ENCODE results near the gene ARMC8. TPM values are rescaled to one million over a fixed set of nuclear protein-coding genes. Genes with fewer than 3 reads are reported as not detected.

The ARMC8 gene
- total RNA-seq, 1 experiment from 2014 or later: 63.6 TPM

DNA sequence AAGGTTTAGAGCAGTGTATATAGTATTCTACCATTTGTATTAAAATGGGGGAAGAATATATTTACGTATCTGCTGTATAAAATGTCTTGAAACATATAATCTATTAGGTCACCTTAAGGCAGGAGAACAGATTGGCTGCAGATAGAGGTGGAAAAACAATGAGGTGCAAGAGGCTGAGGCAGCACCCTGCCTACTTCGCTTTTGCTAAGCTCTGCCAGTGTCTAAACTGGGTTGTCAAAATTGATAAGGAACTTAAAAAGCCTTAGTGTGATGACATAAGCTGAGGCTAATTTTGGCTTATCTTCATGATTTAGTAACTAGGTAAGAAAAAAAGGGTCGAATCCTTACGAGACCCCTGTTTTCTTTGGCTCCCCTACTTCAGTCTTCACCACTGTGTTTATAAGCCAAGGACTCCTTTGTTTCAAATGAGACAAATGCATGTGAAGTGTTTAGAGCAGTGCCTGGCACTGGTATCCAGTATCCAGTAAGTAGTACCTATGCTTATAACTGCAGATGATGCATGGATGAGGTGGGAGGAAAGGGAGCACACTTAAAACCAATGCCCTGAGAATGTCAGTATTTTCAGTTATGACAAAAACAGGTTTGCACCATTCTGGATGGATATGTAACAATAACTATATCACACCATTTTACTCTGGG lies 45.7 kb downstream of the ARMC8 start:
- Histone ChIP-seq H3K79me1 (ENCODE audit: insufficient read depth, low read depth, low read length, poor library complexity, severe bottlenecking) (no peaks in the 10 kb centered on the region), H4K5ac (ENCODE audit: insufficient read length, low read depth, low read length) (no peak overlapping the region), H3K23me2 (ENCODE audit: insufficient read length, low read depth, low read length, poor library complexity, severe bottlenecking) (no peaks in the 10 kb centered on the region), H3K4ac (ENCODE audit: low read depth, low read length) (no peak overlapping the region), H3K4me1 (ENCODE audit: insufficient read depth, low read length) (no peaks in the 10 kb centered on the region), H3T11ph (ENCODE audit: low read length) (no peak overlapping the region), H2BK15ac (ENCODE audit: low read depth, low read length) (no peak overlapping the region), H3K18ac (ENCODE audit: insufficient read length, low read depth, low read length) (no peak overlapping the region), H3K9me3 (ENCODE audit: control insufficient read depth, low read depth, low read length) (no peaks in the 10 kb centered on the region), H3K56ac (ENCODE audit: insufficient read length, low read depth, low read length) (no peak overlapping the region), H3K27me3 (ENCODE audit: insufficient read depth, low read length) (no peaks in the 10 kb centered on the region), H3K4me2 (ENCODE audit: insufficient read depth, insufficient read length, low read length) (no peak overlapping the region), H2AK5ac (ENCODE audit: insufficient read length, low read length) (no peak overlapping the region), H4K8ac (replicated peaks; ENCODE audit: insufficient read length, low read depth, low read length) (no peak overlapping the region), H3K9ac (ENCODE audit: extremely low read depth, insufficient read length, low read length) (no peak overlapping the region), H4K20me1 (ENCODE audit: control insufficient read depth, insufficient read depth, insufficient read length) (no peaks in the 10 kb centered on the region), H2BK5ac (ENCODE audit: insufficient read length, low read length) (no peak overlapping the region), H2BK20ac (ENCODE audit: low read depth, low read length, poor library complexity, severe bottlenecking) (no peak overlapping the region), H3K14ac (ENCODE audit: insufficient read depth, low read length) (no peak overlapping the region), H4K91ac (ENCODE audit: insufficient read length, low read depth, low read length) (no peak overlapping the region), H3K27ac (ENCODE audit: insufficient read length, low read depth, low read length) (no peak overlapping the region), H2AFZ (ENCODE audit: low read length) (no peak overlapping the region), H3K79me2 (ENCODE audit: insufficient read depth, low read length) (no peaks in the 10 kb centered on the region), H3K23ac (ENCODE audit: insufficient read length, low read depth, low read length) (no peak overlapping the region), H2BK12ac (ENCODE audit: insufficient read length, low read depth, low read length) (no peak overlapping the region), H2BK120ac (ENCODE audit: low read depth, low read length, poor library complexity, severe bottlenecking) (no peak overlapping the region)
- Mint-ChIP-seq H3K4me1 (no peaks in the 10 kb centered on the region), H3K9me3 (no peaks in the 10 kb centered on the region), H3K27me3 (ENCODE audit: low read depth) (no peaks in the 10 kb centered on the region), H3K36me3 (ENCODE audit: insufficient read depth in 1 of 3, low read depth in 3 of 3) (peaks cover 11 to 56% (median 43%) of the 10 kb centered on the region in 3 experiments; a peak in 6 of 7 replicates), H3K4me3 (no peak overlapping the region), H3K27ac (no peak overlapping the region)
- TF ChIP-seq, protein P1, sequence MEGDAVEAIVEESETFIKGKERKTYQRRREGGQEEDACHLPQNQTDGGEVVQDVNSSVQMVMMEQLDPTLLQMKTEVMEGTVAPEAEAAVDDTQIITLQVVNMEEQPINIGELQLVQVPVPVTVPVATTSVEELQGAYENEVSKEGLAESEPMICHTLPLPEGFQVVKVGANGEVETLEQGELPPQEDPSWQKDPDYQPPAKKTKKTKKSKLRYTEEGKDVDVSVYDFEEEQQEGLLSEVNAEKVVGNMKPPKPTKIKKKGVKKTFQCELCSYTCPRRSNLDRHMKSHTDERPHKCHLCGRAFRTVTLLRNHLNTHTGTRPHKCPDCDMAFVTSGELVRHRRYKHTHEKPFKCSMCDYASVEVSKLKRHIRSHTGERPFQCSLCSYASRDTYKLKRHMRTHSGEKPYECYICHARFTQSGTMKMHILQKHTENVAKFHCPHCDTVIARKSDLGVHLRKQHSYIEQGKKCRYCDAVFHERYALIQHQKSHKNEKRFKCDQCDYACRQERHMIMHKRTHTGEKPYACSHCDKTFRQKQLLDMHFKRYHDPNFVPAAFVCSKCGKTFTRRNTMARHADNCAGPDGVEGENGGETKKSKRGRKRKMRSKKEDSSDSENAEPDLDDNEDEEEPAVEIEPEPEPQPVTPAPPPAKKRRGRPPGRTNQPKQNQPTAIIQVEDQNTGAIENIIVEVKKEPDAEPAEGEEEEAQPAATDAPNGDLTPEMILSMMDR (conservative IDR thresholded peaks at IDR 0.05): no peak
- DNase-seq: no peak
- no CpG with 5 or more reads among the region's 4 CpGs for WGBS (ENCODE audit: extremely low coverage, insufficient read length, low lambda C conversion rate)

All from H9 (cell line).